Thyroid gland (tissue), 4 donors: ENCODE results near the gene RAPGEF6.

Source experiments
- POLR2A ChIP-seq, 2 donors: fragments of 450-650 bp; IDR thresholded peaks; one replicate each; pipeline ENCODE4 v1.6.1; 2017; ENCODE audit warnings: antibody characterized with exemption in 2 of 2, mild to moderate bottlenecking in 2 of 2, moderate library complexity in 1 of 2
- TF ChIP-seq, protein P1 (sequence below), 6 experiments: fragments of 200-600 bp in 3 of 6; fragments of 450-650 bp in 3 of 6; sonication (generic) in 3 of 6; IDR thresholded peaks; one replicate each; pipeline ENCODE4 v1.5.1; 2016 to 2019; ENCODE audit warnings: antibody characterized with exemption in 6 of 6, mild to moderate bottlenecking in 2 of 6, inconsistent platforms in 1 of 6, moderate library complexity in 1 of 6

DNA sequence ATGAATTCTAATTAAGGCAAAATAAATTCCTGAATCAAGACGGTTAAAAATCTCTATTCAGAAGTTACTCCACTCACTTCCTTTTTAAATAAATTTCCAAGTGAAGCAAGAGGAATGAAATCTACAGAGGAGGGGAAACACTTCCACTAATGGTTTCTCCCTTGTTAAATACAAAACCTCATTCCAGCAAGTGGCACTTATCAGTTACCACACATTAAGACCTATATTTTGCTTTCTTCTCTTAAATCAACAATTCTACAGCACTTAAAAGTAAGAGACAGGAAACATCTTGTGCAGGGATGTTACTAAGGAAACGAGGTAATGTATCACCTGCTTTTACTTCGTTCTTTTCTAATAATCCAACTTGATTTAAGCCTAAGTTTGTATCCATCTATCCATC is 172.6 kb downstream of the RAPGEF6 start:
- TF ChIP-seq, protein P1, sequence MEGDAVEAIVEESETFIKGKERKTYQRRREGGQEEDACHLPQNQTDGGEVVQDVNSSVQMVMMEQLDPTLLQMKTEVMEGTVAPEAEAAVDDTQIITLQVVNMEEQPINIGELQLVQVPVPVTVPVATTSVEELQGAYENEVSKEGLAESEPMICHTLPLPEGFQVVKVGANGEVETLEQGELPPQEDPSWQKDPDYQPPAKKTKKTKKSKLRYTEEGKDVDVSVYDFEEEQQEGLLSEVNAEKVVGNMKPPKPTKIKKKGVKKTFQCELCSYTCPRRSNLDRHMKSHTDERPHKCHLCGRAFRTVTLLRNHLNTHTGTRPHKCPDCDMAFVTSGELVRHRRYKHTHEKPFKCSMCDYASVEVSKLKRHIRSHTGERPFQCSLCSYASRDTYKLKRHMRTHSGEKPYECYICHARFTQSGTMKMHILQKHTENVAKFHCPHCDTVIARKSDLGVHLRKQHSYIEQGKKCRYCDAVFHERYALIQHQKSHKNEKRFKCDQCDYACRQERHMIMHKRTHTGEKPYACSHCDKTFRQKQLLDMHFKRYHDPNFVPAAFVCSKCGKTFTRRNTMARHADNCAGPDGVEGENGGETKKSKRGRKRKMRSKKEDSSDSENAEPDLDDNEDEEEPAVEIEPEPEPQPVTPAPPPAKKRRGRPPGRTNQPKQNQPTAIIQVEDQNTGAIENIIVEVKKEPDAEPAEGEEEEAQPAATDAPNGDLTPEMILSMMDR (IDR thresholded peaks at IDR 0.05): no peak
- TF ChIP-seq POLR2A (IDR thresholded peaks at IDR 0.05): no peak
